Globus pallidus (tissue), 1 donor: Measurements from ENCODE around the gene CCP110.

Source experiments
- DNase-seq: peaks from one replicate; pipeline ENCODE4 v3.0.0-alpha.2; 2015; ENCODE audit warnings: low spot score

Gene CCP110

DNA sequence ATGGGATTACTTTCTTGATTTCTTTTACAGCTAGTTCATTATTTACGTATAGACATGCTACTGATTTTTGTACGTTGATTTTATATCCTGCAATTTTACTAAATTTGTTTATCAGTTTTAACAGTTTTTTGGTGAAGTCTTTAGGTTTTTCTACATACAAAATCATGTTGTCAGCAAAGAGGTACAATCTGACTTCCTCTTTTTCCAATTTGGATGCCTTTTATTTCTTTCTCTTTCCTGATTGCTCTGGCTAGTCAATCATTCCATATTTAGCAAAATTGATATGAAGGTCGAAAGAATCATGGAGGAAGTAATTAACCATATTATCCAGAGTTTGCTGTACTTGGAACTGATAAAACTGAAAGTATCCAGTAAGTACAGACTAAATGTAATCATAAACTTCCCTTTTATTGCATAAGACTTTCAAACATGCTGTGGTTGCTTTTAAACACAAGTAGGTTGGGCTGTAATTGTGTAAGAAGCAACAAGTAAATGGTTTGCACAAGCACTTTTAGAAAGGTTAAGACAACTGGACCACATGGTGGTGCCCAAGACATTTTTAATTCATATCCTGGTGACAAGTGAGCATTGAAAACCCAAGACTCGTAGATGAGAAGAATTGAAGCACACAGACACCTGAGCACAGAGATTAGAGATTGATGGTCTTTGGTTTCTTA lies 10.2 kb upstream of the CCP110 start:
- DNase-seq = peak; percentile 33

DNA sequence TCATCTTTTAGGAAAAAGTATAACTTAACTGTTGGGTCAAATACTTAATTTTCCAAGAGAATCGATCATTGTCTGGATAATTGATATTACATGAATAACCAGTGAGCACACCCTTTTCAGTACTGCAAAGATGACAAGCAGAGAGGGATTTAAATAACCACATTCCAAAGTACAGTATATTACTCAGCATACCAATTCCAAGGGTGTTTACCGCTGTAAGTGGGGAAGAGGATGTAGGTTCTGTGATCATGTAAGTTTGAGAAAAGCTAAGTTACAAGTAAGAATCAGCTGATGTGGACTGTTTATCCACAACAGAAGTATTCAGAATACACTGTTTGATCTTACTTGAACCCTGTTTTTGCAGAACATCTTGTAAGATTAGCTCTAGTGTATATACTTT lies 8.0 kb upstream of the CCP110 start:
- DNase-seq = no peak

DNA sequence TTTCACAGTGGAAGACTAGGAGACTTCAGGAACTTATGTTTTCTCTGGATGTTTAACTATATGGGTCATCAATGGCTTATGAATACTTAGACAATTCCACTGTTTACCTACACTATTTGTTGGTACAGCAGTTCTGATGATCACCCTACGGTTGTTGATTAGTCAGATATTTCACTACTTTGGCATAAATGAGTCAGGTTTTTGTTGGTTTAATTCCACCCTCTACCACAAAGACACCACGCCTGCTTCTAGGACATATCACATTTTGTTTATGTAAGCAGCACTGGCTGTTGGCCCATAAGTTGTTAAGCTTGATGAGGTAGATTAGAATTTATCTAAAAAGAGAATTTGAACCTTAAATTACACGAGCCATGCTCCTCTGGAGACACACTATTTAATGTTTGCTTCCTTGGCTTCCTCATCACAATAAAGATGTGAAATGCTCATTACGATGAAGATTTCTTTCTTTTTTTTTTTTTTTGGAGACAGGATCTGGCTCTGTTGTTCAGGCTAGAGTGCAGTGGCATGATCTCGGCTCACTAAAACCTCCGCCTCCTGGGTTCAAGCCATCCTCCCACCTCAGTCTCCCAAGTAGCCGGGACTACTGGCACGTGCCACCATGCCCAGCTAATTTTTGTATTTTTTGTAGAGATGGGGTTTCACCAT lies 6.2 kb upstream of the CCP110 start:
- DNase-seq = no peak

DNA sequence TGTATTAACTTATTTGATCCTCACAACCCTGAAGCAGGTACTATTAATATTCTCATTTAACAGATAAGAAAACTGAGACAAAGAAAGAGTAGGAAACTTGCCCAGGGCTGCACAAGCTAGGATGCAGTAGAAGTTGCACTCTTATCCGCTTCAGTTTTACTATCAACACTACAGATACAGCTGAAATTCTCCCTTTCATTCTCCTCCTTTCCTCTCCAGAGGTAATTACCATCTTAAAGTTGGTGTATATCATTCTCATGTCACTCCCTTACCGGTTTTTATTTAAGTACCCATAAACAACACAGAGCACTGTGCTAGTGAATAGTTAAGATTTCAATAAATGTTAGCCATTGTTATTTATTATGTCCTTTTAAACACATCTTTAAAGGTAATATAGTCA lies 5.4 kb upstream of the CCP110 start:
- DNase-seq = no peak

DNA sequence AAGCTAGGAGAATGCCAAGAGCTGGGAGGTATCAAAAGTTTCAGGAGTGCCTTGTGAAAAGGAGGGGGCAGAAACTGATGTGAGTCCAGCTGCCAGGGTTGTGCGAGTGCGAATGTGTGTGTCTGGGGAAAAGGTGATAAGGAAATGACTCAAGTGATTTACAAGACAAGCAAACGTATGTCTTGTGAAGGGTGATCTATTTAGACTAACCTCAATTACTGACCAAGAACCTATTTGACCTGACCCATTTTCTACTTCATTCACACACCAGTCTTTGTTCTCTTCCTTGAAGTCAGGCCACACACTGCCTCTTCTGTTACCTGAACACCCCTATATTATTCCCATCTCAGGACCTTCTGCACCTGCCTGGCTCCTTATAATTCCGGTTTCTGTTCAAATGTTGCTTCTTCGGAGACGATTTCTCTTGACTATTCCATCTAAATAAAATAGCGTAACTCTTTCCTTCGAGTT lies 2.8 kb upstream of the CCP110 start:
- DNase-seq = no peak

DNA sequence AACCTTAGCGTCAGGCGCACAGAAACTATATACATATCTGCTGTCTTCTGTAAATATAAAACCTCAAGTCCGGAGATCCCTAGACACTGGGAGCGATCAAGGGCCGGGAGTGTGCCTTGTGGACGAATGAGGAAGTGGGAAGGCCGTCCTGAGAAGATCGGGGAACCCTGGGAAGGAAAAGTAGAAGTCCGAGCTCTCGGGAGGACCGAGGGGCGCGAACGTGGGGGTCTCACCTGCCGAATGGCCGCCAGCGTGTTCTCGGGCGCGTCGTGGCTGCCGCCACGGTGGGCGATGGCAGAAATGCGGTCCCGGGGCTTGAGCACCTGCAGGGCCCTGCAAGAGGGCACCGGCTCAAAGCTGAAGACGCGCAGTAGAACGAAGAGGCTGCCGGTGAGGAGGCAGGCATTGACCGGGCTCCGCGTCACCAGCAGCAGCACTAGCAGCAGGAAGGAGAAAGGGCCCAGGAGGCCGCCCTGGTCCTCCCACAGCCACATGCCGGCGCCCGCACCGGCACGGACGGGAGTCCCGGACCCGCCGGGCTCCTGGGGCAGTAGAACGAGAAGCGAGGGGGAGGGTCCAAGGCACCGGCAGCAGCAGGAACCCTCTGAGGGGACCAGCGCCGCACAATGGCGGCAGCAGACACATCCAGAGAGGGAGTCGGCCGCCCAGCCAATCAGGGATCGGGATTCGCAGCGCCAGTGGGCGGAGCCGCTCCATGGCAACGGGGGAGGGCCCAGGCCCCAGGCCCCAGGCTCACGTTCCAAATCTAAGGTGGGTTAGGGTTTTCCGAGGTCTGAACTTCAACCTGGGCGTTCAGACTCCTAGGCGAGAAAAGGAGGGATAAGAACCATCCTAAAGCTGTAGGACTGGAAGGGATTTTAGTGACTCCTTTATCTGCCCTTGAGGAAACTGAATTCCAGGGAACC lies 2.0 kb upstream of the CCP110 start, which contains the start of gene GDE1:
Gene GDE1 (minus strand): TSS at position 628 of the 926 bp plus-strand sequence. CDS start 134 bp downstream, at position 494.
- DNase-seq = peak; percentile 97

DNA sequence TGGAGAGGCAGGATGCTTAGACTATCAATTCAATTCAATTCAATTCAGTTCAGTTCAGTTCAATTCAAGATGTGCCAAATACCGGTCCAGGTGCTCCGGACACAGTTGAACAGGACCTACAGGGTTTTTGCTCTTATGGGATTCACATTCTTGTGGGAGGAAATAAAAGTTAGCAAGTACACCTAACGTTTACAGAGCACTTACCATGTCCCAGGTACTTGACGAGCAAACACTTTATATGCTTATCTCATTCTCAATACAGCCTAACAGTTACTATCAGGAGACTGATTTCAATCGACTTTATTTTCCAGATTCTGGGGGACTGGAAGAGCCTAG lies 1.4 kb upstream of the CCP110 start:
- no peak for DNase-seq

DNA sequence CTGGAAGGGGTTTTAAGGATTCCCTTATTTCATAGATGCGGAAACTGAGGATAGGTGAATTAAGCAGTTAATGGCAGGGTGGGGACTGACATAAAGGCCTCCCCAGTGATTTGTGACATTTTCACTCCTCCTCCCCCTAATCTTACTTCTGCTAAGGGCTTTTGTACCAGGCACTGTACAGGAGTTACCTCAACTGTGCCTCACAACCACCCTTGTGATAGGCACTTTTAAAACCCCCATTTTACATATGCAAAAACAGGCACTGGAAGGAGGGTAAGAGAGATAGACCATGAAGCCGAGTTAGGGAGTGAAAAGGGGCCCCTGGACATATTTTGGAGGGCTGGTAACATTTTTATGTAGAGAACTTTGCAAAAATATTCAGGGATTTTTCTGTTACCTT lies 982 bp upstream of the CCP110 start:
- DNase-seq = no peak

DNA sequence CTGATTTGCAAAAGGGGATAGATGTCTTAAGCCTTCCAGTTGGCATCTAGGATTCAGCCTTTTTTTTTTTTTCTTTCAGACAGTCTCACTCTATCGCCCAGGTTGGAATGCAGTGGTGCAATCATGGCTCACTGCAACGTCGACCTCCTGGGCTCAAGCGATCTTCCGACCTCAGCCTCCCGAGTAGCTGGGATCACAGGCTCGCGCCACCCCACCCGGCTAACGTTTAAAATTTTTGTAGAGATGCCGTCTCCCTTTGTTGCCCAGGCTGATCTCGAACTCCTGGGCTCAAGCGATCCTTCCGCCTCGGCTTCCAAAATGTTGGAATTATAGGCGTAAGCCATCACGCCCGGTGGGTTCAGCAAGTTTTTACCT lies 571 bp upstream of the CCP110 start:
- DNase-seq = no peak

DNA sequence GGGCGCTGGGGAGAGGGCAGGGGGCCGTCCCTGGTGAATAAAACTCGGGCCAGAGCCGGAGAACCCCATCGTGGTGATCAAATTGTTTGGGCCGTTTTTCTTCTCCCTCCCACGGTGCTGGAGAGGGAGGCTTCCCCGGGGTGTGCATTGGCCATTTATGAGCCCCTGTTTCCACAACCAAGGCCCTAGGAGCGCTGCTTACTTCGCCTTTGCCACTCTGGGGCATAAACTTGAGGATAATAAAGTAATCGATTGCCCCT lies 544 bp downstream of the CCP110 start:
- no peak for DNase-seq

DNA sequence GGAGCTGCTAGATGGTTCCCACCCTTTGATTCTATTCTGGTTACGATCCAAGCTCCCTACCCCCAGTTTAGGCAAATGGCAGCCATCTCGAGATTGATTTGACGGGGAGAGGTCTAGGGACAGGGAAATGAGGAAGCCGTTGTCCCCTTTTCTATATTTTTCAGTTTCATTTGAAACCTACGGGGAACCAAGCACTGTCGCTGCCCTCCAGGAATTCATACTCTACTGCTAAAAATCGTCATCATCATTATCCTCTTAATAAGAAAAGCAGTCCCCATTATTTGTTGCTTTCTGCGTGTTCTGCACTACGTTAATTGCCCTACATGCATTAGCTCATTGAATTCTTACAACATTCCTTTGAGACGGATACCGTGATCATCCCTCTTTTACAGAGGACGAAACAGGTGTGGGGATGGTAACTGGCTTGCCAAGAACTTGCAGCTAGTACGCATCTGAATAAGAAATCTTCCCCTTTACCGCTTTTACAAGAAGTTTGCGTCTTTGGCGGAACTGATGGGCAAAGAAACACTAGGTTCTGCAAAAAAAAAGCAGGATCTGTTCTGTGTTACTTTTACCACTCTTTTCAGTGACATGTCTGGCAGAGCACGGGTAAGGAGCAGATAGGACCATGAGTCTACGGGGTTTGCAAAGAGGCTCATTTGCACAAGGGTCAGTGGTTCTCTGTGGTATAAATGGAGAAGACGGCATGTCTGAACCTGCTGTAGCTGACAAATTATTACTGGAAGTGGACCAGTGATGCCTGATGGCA lies 1.1 kb downstream of the CCP110 start:
- peak; percentile 70 for DNase-seq

DNA sequence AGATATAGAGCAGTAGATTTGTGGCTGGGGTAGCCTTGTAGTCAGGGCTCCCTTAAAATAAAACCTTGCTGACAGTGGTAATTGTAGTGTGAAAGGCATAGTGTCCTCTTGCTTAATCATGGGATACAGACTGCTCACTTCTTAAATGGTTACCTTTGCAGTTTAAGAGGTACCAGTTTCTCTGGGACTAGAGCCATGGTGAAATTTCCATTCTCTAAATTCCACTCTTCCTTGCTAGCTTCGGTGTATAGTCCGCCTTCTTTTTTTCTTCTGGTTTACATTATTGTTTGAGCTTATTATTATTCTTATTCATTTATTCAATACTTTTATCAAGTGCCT lies 1.6 kb downstream of the CCP110 start:
- no peak for DNase-seq

DNA sequence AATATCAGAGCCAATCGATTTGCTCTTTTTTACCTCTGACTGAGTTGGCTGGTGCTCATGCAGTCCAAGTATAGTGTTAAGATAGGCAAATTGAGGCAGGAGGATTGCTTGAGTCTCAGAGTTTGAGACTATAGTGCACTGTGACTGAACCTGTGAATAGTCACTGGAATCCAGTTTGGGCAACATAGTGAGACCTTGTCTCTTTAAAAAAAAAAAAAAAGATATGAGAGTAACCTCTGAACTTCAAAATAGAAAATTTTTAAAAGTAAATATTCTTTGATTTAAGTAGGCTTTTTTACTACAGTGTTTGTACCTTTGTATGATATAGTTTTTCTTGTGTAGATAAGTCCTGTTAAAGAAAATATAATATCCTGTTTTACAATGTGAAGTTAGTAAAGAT lies 3.4 kb downstream of the CCP110 start:
- peak; percentile 20 for DNase-seq

DNA sequence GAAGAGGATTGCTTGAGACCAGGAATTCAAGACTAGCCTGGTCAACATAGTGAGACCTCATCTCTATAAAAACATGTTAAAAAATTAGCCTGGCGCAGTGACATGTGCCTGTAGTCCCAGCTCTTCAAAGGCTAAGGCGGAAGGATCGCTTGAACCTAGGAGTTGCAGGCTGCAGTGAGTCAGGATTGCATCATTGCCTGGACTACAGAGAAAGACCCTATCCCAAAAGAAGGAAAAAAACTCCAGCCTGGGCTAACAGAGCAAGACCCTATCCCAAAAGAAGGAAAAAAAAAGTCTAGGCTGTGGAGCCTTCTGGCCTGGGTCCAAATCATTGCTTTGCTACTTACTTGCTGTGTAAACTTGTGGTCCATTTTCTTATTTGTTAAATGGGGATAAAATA lies 4.9 kb downstream of the CCP110 start:
- DNase-seq = peak; percentile 31

DNA sequence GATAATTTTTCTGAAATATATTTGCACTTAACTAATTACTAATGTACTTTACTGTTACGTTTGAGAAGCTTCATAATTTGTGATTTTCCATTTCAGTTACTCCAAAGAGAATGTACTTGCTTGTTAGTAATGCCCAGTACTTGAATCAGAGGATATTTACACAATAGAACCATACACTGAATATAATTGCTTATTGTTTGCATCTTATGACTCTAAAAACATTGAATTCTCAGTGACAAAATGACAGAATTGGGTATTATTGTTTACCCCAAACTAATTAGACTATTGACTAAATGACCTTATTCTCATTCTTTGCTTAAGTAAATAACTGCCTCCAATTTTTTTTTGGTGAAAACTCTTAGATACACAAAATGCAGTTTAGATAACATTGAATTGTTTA lies 8.9 kb downstream of the CCP110 start:
- DNase-seq = peak; percentile 91

DNA sequence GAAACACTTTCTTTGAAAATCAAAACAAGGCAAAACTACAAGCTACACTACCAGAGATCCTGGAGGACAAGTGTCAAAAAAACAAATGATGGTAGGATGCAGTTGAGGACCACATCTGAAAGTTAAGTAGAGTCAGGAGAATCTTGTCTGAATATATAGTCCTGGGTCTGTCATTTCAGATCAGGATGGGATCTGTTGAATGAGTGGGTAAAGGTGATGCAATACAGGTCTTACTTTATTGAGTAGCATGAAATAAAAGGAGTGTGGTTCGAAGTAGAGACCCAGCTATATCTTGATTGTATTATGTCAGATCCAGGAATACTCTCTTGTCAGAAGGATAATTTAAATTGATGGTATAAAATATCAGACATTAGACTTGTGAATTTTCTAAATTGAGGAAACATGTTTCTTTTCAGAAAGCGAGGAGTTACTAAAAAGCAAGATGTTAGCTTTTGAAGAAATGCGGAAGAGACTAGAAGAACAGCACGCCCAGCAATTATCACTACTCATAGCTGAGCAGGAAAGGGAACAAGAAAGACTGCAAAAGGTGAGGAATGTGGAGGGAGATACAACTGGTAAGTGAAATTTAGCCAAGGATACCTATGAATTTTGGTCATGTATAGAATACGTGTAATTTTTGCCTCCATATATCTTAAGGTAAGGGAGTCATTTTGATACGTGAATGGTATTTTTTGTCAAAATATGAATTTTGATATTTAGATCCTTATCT lies 16.7 kb downstream of the CCP110 start:
- DNase-seq = no peak

DNA sequence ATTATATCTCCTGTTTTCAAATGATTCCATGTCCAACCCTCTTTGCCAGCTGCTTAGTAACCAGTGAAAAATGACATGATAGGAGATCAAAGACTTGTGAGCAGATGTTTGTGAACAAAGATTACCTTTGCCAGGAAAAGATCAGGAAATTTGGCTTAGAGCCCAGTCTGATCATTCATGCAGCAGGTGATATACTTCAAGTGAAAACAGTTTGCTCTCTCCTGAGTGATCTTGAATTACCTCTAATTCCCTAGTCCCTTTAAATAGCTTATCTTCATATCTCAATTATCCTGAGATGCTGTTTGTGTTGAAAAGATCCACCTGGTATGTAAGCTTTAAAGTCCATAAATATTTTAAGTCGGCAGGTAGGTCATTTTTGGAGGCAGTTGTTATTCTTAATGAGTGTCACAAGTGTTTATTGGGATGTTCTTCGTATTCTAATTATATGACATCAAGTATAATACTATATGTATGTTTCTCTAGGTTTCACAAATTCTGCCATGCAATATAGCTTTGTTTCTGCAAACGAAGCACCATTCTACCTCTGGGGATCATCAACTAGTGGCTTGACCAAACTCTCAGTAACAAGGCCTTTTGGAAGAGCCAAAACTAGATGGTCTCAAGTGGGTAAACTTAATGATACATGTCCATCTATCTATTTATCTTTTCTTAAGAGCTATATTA lies 18.5 kb downstream of the CCP110 start:
- peak; percentile 20 for DNase-seq

DNA sequence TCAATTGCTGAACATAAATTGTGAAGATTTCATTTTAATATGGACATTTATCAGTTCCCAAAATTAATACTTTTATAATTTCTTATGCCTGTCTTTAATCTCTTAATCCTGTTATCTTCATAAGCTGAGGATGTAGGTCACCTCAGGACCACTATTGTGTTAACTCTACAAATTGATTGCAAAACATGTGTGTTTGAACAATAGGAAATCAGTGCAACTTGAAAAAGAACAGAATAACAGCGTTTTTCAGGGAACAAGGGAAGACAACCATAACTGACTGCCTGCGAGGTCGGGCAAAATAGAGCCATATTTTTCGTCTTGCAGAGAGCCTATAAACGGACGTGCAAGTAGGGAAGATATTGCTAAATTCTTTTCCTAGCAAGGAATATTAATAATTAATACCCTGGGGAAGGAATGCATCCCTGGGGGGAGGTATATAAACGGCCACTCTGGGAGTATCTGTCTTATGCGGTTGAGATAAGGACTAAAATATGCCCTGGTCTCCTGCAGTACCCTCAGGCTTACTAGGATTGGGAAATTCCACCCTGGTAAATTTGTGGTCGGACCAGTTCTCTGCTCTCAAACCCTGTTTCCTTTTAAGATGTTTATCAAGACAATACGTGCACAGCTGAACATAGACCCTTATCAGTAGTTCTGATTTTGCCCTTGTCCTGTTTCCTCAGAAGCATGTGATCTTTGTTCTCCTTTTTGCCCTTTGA lies 19.7 kb downstream of the CCP110 start:
- peak; percentile 23 for DNase-seq

DNA sequence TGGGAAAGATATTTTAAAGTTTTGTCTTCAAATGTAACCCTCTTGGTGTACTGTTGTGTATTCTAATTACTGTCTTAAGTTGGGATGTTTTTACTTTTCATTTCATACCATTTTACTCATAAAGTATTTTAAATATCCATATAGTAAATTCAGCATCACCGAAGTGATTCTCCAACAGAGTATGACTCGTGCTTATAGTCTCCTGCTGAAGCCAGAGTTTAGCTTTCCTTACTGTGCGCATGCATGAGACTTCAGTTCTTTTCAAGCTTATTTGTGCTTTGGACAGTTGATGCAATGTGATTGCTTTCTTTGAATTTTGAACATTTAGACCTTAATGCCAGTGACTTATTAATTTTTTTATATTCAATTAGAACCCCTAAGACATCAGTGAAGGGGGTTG lies 24.4 kb downstream of the CCP110 start:
- DNase-seq = no peak

DNA sequence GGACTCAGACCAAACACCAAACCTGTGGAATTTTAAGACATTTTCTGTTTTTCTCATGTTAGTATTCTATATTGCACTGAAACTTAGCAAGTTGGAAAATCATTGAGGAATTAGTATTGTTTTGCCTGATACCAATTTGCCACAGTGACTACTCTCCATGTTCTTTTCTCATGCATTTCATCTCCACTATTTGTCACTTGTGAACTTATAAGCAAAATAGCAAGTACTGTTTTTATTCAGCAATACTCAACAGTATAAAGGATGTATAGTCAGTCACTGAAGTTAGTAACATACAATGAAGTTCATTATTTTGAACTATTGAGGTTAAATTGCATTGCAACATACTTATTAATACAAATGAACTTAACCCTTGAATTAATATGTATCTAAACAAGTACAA lies 25.9 kb downstream of the CCP110 start:
- DNase-seq = no peak
